Smooth muscle cell of the pulmonary artery (primary cell): Measurements from ENCODE around the gene NEMP1. TPM values are rescaled to one million over a fixed set of nuclear protein-coding genes. Genes with fewer than 3 reads are reported as not detected.

ENCODE experiments used
- total RNA-seq: library from RNA; depleted of rRNA; stranded (reverse); fragments of >200 nt; gene quantifications from 2 replicates; pipeline ENCODE4 v1.2.3, GENCODE V29; 2014

The NEMP1 gene, protein sequence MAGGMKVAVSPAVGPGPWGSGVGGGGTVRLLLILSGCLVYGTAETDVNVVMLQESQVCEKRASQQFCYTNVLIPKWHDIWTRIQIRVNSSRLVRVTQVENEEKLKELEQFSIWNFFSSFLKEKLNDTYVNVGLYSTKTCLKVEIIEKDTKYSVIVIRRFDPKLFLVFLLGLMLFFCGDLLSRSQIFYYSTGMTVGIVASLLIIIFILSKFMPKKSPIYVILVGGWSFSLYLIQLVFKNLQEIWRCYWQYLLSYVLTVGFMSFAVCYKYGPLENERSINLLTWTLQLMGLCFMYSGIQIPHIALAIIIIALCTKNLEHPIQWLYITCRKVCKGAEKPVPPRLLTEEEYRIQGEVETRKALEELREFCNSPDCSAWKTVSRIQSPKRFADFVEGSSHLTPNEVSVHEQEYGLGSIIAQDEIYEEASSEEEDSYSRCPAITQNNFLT
- total RNA-seq = 6.6 and 9.9 TPM in 2 replicates

DNA sequence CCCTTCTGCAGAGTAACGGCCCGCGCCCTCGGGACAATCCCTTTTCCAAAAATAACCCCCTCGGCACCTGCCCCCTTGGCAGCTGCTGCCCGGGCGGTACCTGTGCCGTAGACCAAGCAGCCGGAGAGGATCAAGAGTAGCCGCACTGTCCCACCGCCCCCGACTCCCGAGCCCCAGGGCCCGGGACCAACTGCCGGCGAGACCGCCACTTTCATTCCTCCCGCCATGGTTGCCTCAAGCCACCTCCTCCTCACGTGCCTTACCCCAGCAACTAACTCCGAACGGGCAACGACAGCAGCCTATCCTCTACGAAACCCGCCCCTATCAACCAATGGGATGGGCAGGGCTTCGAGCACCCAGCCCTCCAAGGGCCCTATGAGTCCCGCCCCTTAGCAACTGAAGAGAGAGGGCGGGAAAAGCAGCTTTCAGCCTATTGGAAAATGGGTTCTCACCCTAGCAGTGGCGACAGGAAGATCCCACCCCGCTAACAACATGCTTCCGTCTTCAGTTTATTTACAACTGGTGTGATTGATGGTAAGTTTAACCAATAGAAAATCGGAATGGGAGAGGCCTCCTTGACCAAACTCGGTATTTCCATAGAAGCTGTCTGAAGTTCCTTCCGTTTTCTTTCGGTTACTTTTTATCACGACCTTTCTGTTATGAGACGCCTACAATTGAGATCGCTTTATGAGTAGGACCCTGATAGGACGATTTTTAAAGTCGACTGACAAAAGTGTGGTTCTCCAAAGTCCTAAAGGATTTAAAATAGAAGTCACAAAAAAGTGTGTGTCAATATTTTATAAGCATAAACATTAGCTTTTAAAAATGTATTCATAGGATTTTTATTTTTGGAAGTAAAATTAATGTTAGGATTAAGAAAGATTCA, at the start of gene NEMP1:
Gene NEMP1, minus strand, starts transcription at position 273 of the 886 bp plus-strand sequence. Its CDS starts 46 bp downstream, at position 227.

DNA sequence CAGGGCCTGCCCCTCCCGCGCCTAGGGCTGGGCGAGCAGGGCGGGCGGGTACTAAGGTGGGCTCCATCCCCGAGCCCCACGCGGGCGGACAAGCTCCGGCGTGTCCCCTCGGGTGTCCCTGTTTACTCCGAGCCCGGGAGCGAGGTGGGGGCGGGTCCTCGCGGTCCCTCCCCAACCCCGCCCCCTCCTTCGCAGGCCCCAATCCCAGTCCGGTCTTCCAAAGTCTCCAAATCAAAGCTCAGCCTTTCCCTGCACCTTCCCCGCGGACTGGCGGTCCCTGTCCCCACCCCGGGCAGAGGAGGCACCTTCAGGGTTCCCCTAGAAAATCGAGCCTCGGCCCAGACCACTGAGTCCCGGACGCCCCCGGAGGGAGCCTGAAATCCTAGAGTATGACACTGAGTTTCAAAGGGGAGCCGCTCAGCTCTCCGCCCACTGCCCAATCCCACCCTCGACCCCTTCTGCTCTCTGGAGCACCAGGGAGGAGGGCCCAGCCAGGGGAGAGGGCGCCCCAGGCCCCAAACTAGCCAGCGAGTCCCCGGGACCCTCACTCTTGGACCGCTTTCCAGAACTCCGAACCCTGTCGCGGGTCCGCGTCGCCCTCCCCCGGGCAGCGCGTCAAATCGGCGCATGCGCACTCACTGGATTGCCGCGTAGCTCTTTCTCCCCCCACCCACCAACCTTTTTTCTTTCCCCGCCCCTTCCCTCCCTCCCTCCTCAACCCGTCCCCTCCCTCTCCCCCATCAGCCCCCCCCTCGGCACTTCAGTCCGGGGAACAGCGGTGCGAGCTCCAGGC, 49.3 kb upstream of the NEMP1 start, which contains the start of gene LRP1:
Gene LRP1, plus strand, starts transcription at position 758 of the 793 bp plus-strand sequence. CDS start 482 bp downstream, outside the sequence.

DNA sequence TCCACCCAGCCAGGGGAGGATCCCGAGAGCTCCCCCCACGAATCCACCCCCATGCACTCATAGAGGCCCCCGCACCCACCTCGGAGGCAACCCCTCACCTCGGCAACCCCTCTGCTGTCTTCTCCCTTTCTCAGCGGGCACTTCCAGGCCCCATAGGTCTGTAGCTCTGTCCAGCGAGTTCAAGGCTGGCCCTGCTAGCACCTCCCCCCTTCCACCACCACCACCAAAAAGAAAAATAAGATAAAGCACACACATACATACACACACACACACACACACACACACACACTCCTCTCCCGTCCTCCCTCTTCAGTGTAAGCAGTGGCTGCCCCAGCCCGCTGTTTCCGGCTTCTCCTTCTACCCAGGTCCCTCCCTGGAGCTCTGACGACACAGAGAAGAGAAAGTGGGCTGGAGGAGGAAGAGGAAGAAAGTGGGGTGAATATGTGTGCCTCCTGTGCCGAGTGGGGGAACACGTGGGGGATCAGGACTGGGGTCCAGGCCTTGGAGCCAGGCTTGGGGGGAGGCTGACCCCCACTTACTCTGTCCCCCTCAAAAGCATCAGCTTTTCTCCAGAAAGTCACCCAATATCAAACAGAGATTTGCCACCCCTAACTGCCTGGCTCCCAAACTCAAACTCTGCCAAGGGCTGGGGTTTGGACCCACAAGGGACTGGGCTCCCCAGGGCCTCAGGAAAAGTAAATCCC, 32.6 kb upstream of the NEMP1 start, which contains the start of gene STAT6:
Gene STAT6, minus strand, starts transcription at position 332 of the 704 bp plus-strand sequence. CDS start 3,084 bp downstream, outside the sequence.

DNA sequence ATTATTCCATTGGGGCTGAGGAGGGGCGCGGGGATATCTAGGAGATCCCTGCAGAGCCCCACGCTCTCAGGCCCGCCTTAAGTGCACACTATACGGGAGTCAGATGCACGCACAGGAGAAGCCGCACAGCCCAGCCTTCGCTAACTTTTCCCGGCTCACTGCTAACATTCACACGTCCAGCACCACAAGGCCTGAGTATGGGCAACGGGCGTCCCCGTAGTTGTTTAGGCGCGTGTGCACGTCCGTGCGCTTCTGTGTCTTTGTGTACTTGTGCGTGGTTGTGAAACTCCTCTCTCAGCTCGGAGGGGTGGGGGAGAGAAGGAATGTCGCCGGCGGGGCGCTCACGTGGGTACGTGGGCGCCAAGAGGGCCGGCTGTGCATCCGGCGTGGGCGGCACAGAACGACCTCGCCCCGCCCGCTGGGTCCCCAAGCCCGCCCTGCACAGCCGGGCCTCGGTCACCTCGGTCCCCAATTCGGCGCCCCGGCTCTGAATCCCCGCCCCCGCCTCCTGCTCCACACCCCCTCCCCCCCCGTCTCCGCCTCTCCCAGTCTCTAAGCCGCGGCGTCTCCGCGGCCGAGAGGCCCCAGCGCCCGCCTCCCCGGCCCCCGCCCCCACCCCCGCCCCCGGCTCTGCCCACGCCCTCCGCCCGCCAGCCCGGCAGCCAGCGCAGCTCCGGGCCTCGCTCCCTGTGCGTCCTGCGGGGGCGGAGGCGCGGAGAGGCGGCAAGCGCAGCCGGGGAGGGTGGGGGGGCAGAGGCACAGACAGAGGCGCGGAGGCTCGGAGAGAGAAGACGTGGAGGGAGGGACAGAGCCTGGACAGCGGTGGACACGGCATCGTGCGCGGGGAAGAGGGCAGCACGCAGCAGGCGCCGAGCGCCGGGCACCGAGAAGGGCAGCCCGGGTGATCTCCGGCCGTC, 10.0 kb upstream of the NEMP1 start, which contains the start of gene NAB2:
Gene NAB2, plus strand, starts transcription at position 761 of the 917 bp plus-strand sequence. CDS start 158 bp downstream, outside the sequence.

DNA sequence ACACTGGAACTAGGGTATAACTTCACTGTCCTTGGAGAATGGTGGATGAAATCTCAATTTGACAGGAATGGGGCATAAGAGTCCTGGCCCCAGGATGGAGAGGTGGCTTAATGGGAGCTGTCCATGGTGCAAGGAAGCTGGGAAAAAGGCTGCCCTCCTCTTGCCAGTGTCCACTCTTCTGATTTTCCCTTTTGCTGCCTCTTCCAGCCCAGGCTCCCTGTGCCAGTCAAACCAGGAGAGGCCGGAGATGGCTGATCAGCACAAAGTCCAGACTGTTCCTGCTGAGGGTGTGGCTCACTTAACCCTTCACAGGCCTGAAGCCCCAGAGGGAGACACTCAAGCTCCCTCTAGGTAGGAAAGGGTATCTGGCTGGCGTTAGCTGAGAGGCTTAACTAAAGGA, 28.7 kb downstream of the NEMP1 start, which contains the start of gene MYO1A:
Gene MYO1A, minus strand, starts transcription at position 240 of the 400 bp plus-strand sequence. CDS start 1,806 bp downstream, outside the sequence.

DNA sequence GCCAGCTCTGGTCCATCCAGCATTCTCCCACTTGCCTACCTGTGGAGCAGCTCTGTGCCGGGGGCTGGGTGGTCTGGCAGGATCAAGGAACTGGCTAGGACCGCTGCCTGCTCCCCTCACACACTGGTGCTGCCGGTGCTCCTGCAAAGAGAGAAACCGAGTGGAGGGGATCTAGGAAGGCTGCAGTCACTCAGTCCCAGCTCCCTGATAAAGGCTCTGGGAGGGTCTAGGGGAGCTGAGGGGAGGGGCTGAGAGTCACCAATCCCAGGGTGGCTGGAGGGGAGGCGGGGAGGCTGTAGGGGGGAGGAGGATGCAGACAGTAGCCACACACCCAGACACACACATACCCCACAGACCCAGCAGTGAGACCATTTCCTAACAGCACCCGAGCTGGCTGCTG, 62.2 kb downstream of the NEMP1 start, which contains the start of gene TAC3:
Gene TAC3, minus strand, starts transcription at position 182 of the 400 bp plus-strand sequence. CDS start 732 bp downstream, outside the sequence.

DNA sequence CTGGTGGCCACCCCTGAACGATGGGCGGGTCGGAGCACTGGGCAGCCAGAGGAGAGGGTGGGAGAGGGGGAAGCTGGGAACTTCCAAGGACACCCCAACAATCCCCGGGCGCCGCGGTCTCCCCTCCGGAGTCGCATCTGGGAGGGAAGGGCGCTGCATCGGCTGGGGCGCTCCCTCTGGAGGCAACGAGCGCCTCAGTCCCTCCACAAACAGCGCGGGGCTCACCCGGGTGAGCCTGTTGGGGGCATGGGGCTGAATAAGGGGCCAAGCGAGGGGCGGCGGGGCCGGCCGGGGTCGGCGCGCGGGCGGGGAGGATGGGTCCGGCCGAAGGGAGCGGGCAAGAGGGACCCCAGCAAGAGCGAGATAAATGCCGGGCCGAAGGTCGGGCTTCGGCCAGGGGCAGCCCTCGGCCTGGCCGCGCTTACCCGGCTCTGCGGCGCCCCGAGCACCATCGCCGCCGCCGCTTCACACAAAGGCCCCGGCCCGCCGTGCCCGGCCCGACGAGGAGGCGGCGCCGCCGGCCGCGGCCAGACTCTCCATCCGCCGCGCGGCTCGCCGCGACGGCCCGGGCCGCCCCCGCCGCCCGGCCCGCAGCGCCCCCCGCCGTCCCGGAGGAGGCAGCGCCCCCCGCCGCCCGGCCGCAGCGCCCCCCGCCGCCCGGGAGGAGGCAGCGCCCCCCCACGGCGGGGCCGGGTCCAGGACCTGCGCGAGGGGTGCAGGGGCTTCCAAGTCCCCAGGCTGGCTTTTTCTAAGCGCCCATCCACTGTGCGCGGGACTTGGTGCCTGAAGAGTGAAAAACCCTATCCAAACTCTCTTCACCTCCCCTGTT, 72.4 kb downstream of the NEMP1 start, which contains the start of gene ZBTB39:
Gene ZBTB39, minus strand, starts transcription at position 567 of the 829 bp plus-strand sequence. CDS start 1,629 bp downstream, outside the sequence.

Other genes starting within 250 kb of the NEMP1 start
- not detected in 2 replicates for gene SDR9C7, start 144.4 kb downstream of the NEMP1 start, total RNA-seq
- gene RDH16, start 121.2 kb downstream of the NEMP1 start, total RNA-seq = 0.13 and 0.17 TPM in 2 replicates
- gene ZBTB39, start 72.2 kb downstream of the NEMP1 start, total RNA-seq = 4.5 and 5.9 TPM in 2 replicates
- not detected in 2 replicates for gene TAC3, start 62.3 kb downstream of the NEMP1 start, total RNA-seq
- gene MYO1A, start 28.7 kb downstream of the NEMP1 start, total RNA-seq = under 0.01 and 0.53 TPM in 2 replicates
- 47.2 and 51.8 TPM in 2 replicates for gene NAB2, start 10.3 kb upstream of the NEMP1 start, total RNA-seq
- gene STAT6, start 32.6 kb upstream of the NEMP1 start, total RNA-seq = 104 and 110 TPM in 2 replicates
- gene LRP1, start 49.7 kb upstream of the NEMP1 start, total RNA-seq = 1,272 and 1,561 TPM in 2 replicates
- gene LRP1-AS, start 68.8 kb upstream of the NEMP1 start, total RNA-seq = 0.20 TPM in 1 of 2 replicates, not detected in the other
- gene NXPH4, start 138.0 kb upstream of the NEMP1 start, total RNA-seq = 28.2 and 49.1 TPM in 2 replicates
- gene SHMT2, start 150.9 kb upstream of the NEMP1 start, total RNA-seq = 235 and 319 TPM in 2 replicates
- gene STAC3, start 172.4 kb upstream of the NEMP1 start, total RNA-seq = 0.26 and 0.33 TPM in 2 replicates